Kidney (tissue), 14 donors: ENCODE measurements around the gene PLEKHF1. TPM values are rescaled to one million over a fixed set of nuclear protein-coding genes. Genes with fewer than 3 reads are reported as not detected.

Source experiments
- DNase-seq, 5 donors: peaks; one replicate each; pipeline ENCODE4 v3.0.0-alpha.2; 2013 to 2020
- FAIRE-seq: peaks from 2 replicates; lab custom pipeline; 2012; peaks lifted over from hg19 to GRCh38; lab: Jason Lieb, UNC
- H3K27ac ChIP-seq, 2 donors: one replicate each; pipeline ENCODE4 v1.7.0; 2013; ENCODE audit warnings: low read depth in 2 of 2, low read length in 2 of 2, inconsistent platforms in 1 of 2
- H3K27me3 ChIP-seq: one replicate; pipeline ENCODE4 v1.7.1; 2013; ENCODE audit warnings: low read length, inconsistent platforms; ENCODE audit not compliant: control insufficient read depth, insufficient read depth
- H3K36me3 ChIP-seq, 3 donors: one replicate each; pipeline versions ENCODE4 v1.7.0 to v1.7.1; 2013; ENCODE audit warnings: low read length in 3 of 3, control low read depth in 1 of 3, inconsistent platforms in 1 of 3; ENCODE audit not compliant: insufficient read depth in 3 of 3, control insufficient read depth in 2 of 3
- H3K4me1 ChIP-seq, 3 donors: one replicate each; pipeline versions ENCODE4 v1.7.0 to v1.7.1; 2013; ENCODE audit warnings: low read length in 3 of 3, inconsistent platforms in 1 of 3, low read depth in 1 of 3; ENCODE audit not compliant: control insufficient read depth in 2 of 3, insufficient read depth in 2 of 3
- H3K4me3 ChIP-seq, 3 donors: one replicate each; pipeline versions ENCODE4 v1.7.0 to v1.8.1; 2013; ENCODE audit warnings: low read length in 3 of 3, control low read depth in 1 of 3, inconsistent platforms in 1 of 3
- H3K9ac ChIP-seq, 3 donors: one replicate each; pipeline versions ENCODE4 v1.7.0 to v1.7.1; 2013; ENCODE audit warnings: low read length in 3 of 3, control low read depth in 1 of 3, inconsistent platforms in 1 of 3
- H3K9me3 ChIP-seq, 3 donors: one replicate each; pipeline versions ENCODE4 v1.7.0 to v1.7.1; 2013; ENCODE audit warnings: low read length in 3 of 3, control low read depth in 1 of 3, inconsistent platforms in 1 of 3; ENCODE audit not compliant: control insufficient read depth in 2 of 3, insufficient read depth in 1 of 3
- intact Hi-C: fragments of 100-400 bp; cut with DNase I; formaldehyde crosslinking; loops from one replicate; pipeline ENCODE4 v1.11.1; 2022
- polyA plus RNA-seq: library from polyadenylated mRNA; stranded (reverse); fragments of 350-450 nt; fragmentation: Illumina TruSeq; extraction: RNeasy Lipid Tissue Mini Kit (QIAGEN cat#74804); gene quantifications from one replicate; pipeline ENCODE4 v1.2.3, GENCODE V29; 2014; ENCODE audit warnings: low read depth, low replicate concordance; ENCODE audit not compliant: insufficient read depth
- total RNA-seq: library from RNA; stranded (reverse); fragmentation: NEBNext Ultra II Directional; extraction: Animal tissue kit (Norgen Biotek cat#: 25700); gene quantifications from one replicate; pipeline ENCODE4 v1.2.1, GENCODE V29; 2021
- TF ChIP-seq, protein P1 (sequence below): IDR thresholded peaks from 3 replicates; pipeline ENCODE4 v1.5.1; 2012; ENCODE audit warnings: mild to moderate bottlenecking, moderate library complexity, borderline replicate concordance; ENCODE audit not compliant: insufficient read depth; ENCODE audit errors: extremely low read depth
- donor health status: control.
- donor health status: control.
- donor health status: control.
- donor health status: control.
- donor health status: control.
- donor health status: DM: yes; HTN: yes; CAD: no.
- donor health status: Normal renal cell carcinoma (clear cell type).

Gene PLEKHF1
- total and polyA plus RNA-seq, 2 donors from 2014 or later: 7.1 to 11.7 TPM

DNA sequence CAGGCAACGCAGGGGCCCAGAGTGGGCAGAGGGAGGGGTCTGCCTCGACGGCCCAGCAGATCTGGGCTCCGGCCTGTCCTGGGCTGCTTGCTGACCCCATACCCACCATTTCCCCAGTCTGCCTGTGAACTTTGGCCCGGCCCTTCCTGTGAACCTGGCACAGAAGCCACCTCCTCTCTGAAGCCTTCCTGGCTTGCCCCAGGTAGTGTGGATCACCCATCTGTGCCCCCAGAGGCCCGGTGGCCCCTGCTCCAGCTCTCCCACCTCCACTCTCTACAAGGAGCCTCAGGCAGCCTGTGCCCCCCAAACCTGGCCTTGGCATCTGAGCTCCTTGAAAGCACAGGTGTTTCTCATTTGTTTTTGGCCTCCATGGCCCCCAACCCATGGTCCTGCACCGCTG is 15.7 kb downstream of the PLEKHF1 start:
- TF ChIP-seq, protein P1, sequence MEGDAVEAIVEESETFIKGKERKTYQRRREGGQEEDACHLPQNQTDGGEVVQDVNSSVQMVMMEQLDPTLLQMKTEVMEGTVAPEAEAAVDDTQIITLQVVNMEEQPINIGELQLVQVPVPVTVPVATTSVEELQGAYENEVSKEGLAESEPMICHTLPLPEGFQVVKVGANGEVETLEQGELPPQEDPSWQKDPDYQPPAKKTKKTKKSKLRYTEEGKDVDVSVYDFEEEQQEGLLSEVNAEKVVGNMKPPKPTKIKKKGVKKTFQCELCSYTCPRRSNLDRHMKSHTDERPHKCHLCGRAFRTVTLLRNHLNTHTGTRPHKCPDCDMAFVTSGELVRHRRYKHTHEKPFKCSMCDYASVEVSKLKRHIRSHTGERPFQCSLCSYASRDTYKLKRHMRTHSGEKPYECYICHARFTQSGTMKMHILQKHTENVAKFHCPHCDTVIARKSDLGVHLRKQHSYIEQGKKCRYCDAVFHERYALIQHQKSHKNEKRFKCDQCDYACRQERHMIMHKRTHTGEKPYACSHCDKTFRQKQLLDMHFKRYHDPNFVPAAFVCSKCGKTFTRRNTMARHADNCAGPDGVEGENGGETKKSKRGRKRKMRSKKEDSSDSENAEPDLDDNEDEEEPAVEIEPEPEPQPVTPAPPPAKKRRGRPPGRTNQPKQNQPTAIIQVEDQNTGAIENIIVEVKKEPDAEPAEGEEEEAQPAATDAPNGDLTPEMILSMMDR: no peak
- no peaks in the 10 kb centered on the region for H3K27me3 ChIP-seq
- no peak overlapping the region for H3K4me3 ChIP-seq
- H3K9me3 ChIP-seq: no peaks in the 10 kb centered on the region
- no peaks in the 10 kb centered on the region for H3K36me3 ChIP-seq
- intact Hi-C loops: no loop called here
- H3K9ac ChIP-seq: no peak overlapping the region
- DNase-seq (no peak), FAIRE-seq (no peak)
- H3K4me1 ChIP-seq: peaks cover 0 to 6% (median 0%) of the 10 kb centered on the region in 3 donors
- no peak overlapping the region for H3K27ac ChIP-seq

- H3K9ac ChIP-seq: no peak overlapping the region
- H3K27ac ChIP-seq: no peak overlapping the region
- FAIRE-seq (no peak), DNase-seq (no peak)
- TF ChIP-seq, protein P1: no peak
- peaks cover 0 to 6% (median 0%) of the 10 kb centered on the region in 3 donors for H3K4me1 ChIP-seq
- intact Hi-C loops: no loop called here
- no peaks in the 10 kb centered on the region for H3K36me3 ChIP-seq
- H3K4me3 ChIP-seq: no peak overlapping the region
- no peaks in the 10 kb centered on the region for H3K27me3 ChIP-seq
- H3K9me3 ChIP-seq: no peaks in the 10 kb centered on the region
These were observed 16.4 kb downstream of the PLEKHF1 start for GRCh38 chr19:29681422-29682235.

GRCh38 chr19:29682236-29682895 is 17.1 kb downstream of the PLEKHF1 start:
- Histone ChIP-seq H3K9ac (no peak overlapping the region), H3K27ac (no peak overlapping the region), H3K9me3 (no peaks in the 10 kb centered on the region), H3K4me3 (no peak overlapping the region), H3K36me3 (no peaks in the 10 kb centered on the region), H3K4me1 (peaks cover 0 to 5% (median 0%) of the 10 kb centered on the region in 3 donors), H3K27me3 (no peaks in the 10 kb centered on the region)
- intact Hi-C loops: no loop called here
- TF ChIP-seq, protein P1: no peak
- DNase-seq (no peak), FAIRE-seq (no peak)
